SK-N-MC (cell line): Measurements from ENCODE around the gene PLD1.

Source experiments
- EZH2 ChIP-seq: fragments of 200-600 bp; sonication (generic); IDR thresholded peaks from one replicate; pipeline ENCODE4 v1.6.1; 2017; ENCODE audit warnings: antibody characterized with exemption
- FOXP2 ChIP-seq: optimal IDR thresholded peaks from 2 replicates; pipeline ENCODE3; 2011; ENCODE audit warnings: mild to moderate bottlenecking, moderate library complexity; ENCODE audit not compliant: insufficient read depth; ENCODE audit errors: extremely low read length, control extremely low read depth
- POLR2AphosphoS5 ChIP-seq: IDR thresholded peaks from 2 replicates; pipeline ENCODE4 v1.6.1; 2012; ENCODE audit warnings: mild to moderate bottlenecking, low read depth, low read length, borderline replicate concordance

DNA sequence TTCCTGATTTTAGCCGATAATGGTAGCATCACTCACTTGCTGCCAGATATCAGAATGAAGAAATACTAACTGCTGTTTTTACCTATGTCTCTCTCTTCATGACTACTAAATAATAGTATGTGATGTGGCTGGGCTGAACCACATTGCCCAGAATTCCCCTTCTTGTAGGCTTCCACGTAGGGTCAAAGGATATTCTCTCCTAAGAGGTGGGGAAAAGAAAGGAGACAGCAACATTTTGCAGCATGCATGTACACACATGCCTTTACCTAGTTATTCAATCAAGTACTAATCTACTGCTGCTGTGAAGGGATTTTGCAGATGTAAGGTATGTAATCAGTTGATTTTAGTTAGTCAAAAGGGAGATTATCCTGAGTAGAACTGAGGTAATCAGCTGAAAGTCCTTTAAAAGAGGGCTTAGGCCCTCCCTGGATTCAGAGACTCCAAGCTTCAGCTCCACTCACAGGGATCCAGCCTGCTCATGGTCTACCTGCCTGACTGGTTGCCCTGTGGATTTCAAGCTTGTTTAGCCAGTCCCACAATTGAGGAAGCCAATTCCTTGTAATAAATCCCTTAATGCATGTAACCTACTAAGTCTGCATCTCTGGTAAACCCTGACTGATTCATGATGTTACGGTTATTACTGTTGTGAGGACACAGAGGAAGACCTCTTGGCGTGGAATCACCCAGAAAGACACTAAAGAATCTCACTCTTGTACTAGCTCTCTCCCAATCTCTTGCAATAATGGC, 20.4 kb downstream of the PLD1 start:
- TF ChIP-seq EZH2 (no peak), FOXP2 (no peak), POLR2AphosphoS5 (no peak)
